ENCODE data around the gene EXTL1.

Gene EXTL1

GRCh38 chr1:26020941-26021646 is 481 bp upstream of the EXTL1 start:
- Histone ChIP-seq H3K4me3 (ENCODE audit: low read depth in 1 of 2, low read length in 1 of 2) (no peak overlapping the region), H3K4me1 (ENCODE audit: control insufficient read depth in 1 of 2, insufficient read depth in 1 of 2, low read depth in 1 of 2, low read length in 1 of 2) (peaks cover 14% of the 10 kb centered on the region in 2 experiments), H3K9me3 (no peaks in the 10 kb centered on the region), H3K27me3 (peaks cover 3% of the 10 kb centered on the region), H3K36me3 (no peaks in the 10 kb centered on the region), H3K27ac (no peak overlapping the region)
- no peak for TF ChIP-seq CTCF (IDR thresholded peaks at IDR 0.05)

GRCh38 chr1:26022404-26022779 is 817 bp downstream of the EXTL1 start:
- Histone ChIP-seq H3K36me3 (no peaks in the 10 kb centered on the region), H3K27me3 (peaks cover 3% of the 10 kb centered on the region), H3K4me3 (ENCODE audit: low read depth in 1 of 2, low read length in 1 of 2) (no peak overlapping the region), H3K27ac (no peak overlapping the region), H3K4me1 (ENCODE audit: control insufficient read depth in 1 of 2, insufficient read depth in 1 of 2, low read depth in 1 of 2, low read length in 1 of 2) (peaks cover under 1% of the 10 kb centered on the region in 2 experiments), H3K9me3 (no peaks in the 10 kb centered on the region)
- TF ChIP-seq CTCF (IDR thresholded peaks at IDR 0.05): no peak

- Histone ChIP-seq H3K9me3 (no peaks in the 10 kb centered on the region), H3K4me3 (ENCODE audit: low read depth in 1 of 2, low read length in 1 of 2) (no peak overlapping the region), H3K27ac (no peak overlapping the region), H3K36me3 (no peaks in the 10 kb centered on the region), H3K27me3 (peaks cover 3% of the 10 kb centered on the region), H3K4me1 (ENCODE audit: control insufficient read depth in 1 of 2, insufficient read depth in 1 of 2, low read depth in 1 of 2, low read length in 1 of 2) (no peaks in the 10 kb centered on the region)
- no peak for TF ChIP-seq CTCF (IDR thresholded peaks at IDR 0.05)
These were observed 1.4 kb downstream of the EXTL1 start for GRCh38 chr1:26023009-26023408.

- no peak for TF ChIP-seq CTCF (IDR thresholded peaks at IDR 0.05)
- Histone ChIP-seq H3K27me3 (peaks cover 3% of the 10 kb centered on the region), H3K4me1 (ENCODE audit: control insufficient read depth in 1 of 2, insufficient read depth in 1 of 2, low read depth in 1 of 2, low read length in 1 of 2) (no peaks in the 10 kb centered on the region), H3K9me3 (no peaks in the 10 kb centered on the region), H3K27ac (no peak overlapping the region), H3K36me3 (no peaks in the 10 kb centered on the region), H3K4me3 (ENCODE audit: low read depth in 1 of 2, low read length in 1 of 2) (no peak overlapping the region)
These were observed 2.3 kb downstream of the EXTL1 start for GRCh38 chr1:26023826-26024225.

GRCh38 chr1:26025060-26025459 is 3.5 kb downstream of the EXTL1 start:
- no peak overlapping the region for H3K27ac ChIP-seq
- no peaks in the 10 kb centered on the region for H3K9me3 ChIP-seq
- H3K4me1 ChIP-seq (ENCODE audit: control insufficient read depth in 1 of 2, insufficient read depth in 1 of 2, low read depth in 1 of 2, low read length in 1 of 2): no peaks in the 10 kb centered on the region
- TF ChIP-seq CTCF (IDR thresholded peaks at IDR 0.05): no peak
- no peak overlapping the region for H3K4me3 ChIP-seq (ENCODE audit: low read depth in 1 of 2, low read length in 1 of 2)
- peaks cover 3% of the 10 kb centered on the region for H3K27me3 ChIP-seq
- no peaks in the 10 kb centered on the region for H3K36me3 ChIP-seq
